GM23248 (cell line): ENCODE results near the gene CCDC69. TPM values are rescaled to one million over a fixed set of nuclear protein-coding genes. Genes with fewer than 3 reads are reported as not detected.

Source experiments
- DNase-seq: peaks from one replicate; pipeline ENCODE4 v3.0.0-alpha.2; 2015
- H2AFZ ChIP-seq: fragments of 200-600 bp; sonication (generic); 2 replicates; pipeline ENCODE4 v1.6.1; 2016; ENCODE audit warnings: antibody characterized with exemption
- H3F3A ChIP-seq: fragments of 200-600 bp; sonication (generic); 2 replicates; pipeline ENCODE4 v1.6.1; 2016; ENCODE audit warnings: mild to moderate bottlenecking, antibody characterized with exemption, mixed run types; ENCODE audit not compliant: insufficient read depth
- H3K27ac ChIP-seq: fragments of 200-600 bp; sonication (generic); 2 replicates; pipeline ENCODE4 v1.5.1; 2016; ENCODE audit warnings: mild to moderate bottlenecking
- H3K27me3 ChIP-seq: fragments of 200-600 bp; sonication (generic); replicated peaks from 2 replicates; pipeline ENCODE4 v1.6.1; 2016; ENCODE audit warnings: mild to moderate bottlenecking; ENCODE audit not compliant: insufficient read depth
- H3K36me3 ChIP-seq: fragments of 200-600 bp; sonication (generic); 2 replicates; pipeline ENCODE4 v1.6.1; 2016; ENCODE audit warnings: low read depth, mild to moderate bottlenecking
- H3K4me1 ChIP-seq: fragments of 200-600 bp; sonication (generic); 2 replicates; pipeline ENCODE4 v1.6.1; 2016; ENCODE audit warnings: mild to moderate bottlenecking; ENCODE audit not compliant: insufficient read depth
- H3K4me2 ChIP-seq: fragments of 200-600 bp; sonication (generic); one replicate; pipeline ENCODE4 v1.6.1; 2016; ENCODE audit warnings: mild to moderate bottlenecking; ENCODE audit not compliant: unreplicated experiment
- H3K4me3 ChIP-seq: fragments of 200-600 bp; sonication (generic); 2 replicates; pipeline ENCODE4 v1.5.1; 2016; ENCODE audit warnings: mild to moderate bottlenecking
- H3K79me2 ChIP-seq: fragments of 200-600 bp; sonication (generic); 2 replicates; pipeline ENCODE4 v1.6.1; 2016; ENCODE audit warnings: mild to moderate bottlenecking; ENCODE audit not compliant: insufficient read depth
- H3K9ac ChIP-seq: fragments of 200-600 bp; sonication (generic); 2 replicates; pipeline ENCODE4 v1.6.1; 2016; ENCODE audit warnings: mild to moderate bottlenecking
- H3K9me2 ChIP-seq: fragments of 200-600 bp; sonication (generic); 2 replicates; pipeline ENCODE4 v1.6.1; 2016; ENCODE audit warnings: mixed run types, mild to moderate bottlenecking, moderate library complexity; ENCODE audit not compliant: insufficient read depth
- H3K9me3 ChIP-seq: fragments of 200-600 bp; sonication (generic); one replicate; pipeline ENCODE4 v1.6.1; 2017; ENCODE audit warnings: low read depth
- H4K20me1 ChIP-seq: fragments of 200-600 bp; sonication (generic); 2 replicates; pipeline ENCODE4 v1.6.0; 2016; ENCODE audit not compliant: insufficient read depth
- EZH2 ChIP-seq: fragments of 200-600 bp; sonication (generic); IDR thresholded peaks from 2 replicates; pipeline ENCODE4 v1.6.1; 2018; ENCODE audit warnings: antibody characterized with exemption, mild to moderate bottlenecking; ENCODE audit not compliant: insufficient read depth, poor library complexity, severe bottlenecking
- EZH2phosphoT487 ChIP-seq: fragments of 200-600 bp; sonication (generic); IDR thresholded peaks from 2 replicates; pipeline ENCODE4 v1.6.1; 2018; ENCODE audit warnings: antibody characterized with exemption, moderate library complexity, mild to moderate bottlenecking, low read depth; ENCODE audit not compliant: insufficient read depth
- WGBS, 2 experiments: methylation state at CpG; one replicate each; pipeline ENCODE4 v1.1.6; 2015 to 2017; ENCODE audit warnings: low lambda C conversion rate in 2 of 2, low coverage in 1 of 2; ENCODE audit errors: missing lambda C conversion rate in 2 of 2; 5-methylcytosine and 5-hydroxymethylcytosine counted together
- in situ Hi-C: fragments of 300-500 bp; cut with MboI; formaldehyde crosslinking; loops from 2 replicates; pipeline ENCODE4 v1.15.0; 2020
- polyA plus RNA-seq: library from polyadenylated mRNA; unstranded; fragments of >200 nt; fragmentation: Nextera tagmentation; extraction: Ambion mirVana; gene quantifications from 2 replicates; pipeline ENCODE4 v1.2.1, GENCODE V29; 2016
- total RNA-seq: library from RNA; depleted of rRNA; stranded (reverse); fragments of >200 nt; shearing (Covaris generic); gene quantifications from 2 replicates; pipeline ENCODE4 v1.2.3, GENCODE V29; 2014

CCDC69 gene
- total and polyA plus RNA-seq, 2 experiments from 2014 or later = 0.54 to 0.56 TPM

- H3K9me3 ChIP-seq = no peaks in the 10 kb centered on the region
- H3K36me3 ChIP-seq = no peaks in the 10 kb centered on the region
- H2AFZ ChIP-seq = no peak overlapping the region
- in situ Hi-C loops = no loop called here
- peak; percentile 39 for DNase-seq
- WGBS, 2 experiments = 52% methylated on average over 17 of the region's 17 CpGs
- no peak overlapping the region for H3K27ac ChIP-seq
- H3K79me2 ChIP-seq = no peaks in the 10 kb centered on the region
- H3K9me2 ChIP-seq = no peaks in the 10 kb centered on the region
- H4K20me1 ChIP-seq = no peaks in the 10 kb centered on the region
- no peak overlapping the region for H3K4me3 ChIP-seq
- 0 out of 2 replicates have a peak, but pooled peaks cover 6% of the 10 kb centered on the region for H3K27me3 ChIP-seq
- no peak overlapping the region for H3K4me2 ChIP-seq
- no peak overlapping the region for H3K9ac ChIP-seq
- H3K4me1 ChIP-seq = no peaks in the 10 kb centered on the region
- H3F3A ChIP-seq = no peaks in the 10 kb centered on the region
- no peak for TF ChIP-seq EZH2
- no peak for TF ChIP-seq EZH2phosphoT487
Measured at GRCh38 chr5:151234476-151235238, 10.8 kb upstream of the CCDC69 start.

GRCh38 chr5:151233616-151234085 is 9.8 kb upstream of the CCDC69 start:
- H3K4me2 ChIP-seq = no peak overlapping the region
- H3K36me3 ChIP-seq = no peaks in the 10 kb centered on the region
- 79% methylated on average over 8 of the region's 8 CpGs for WGBS, 2 experiments
- no peaks in the 10 kb centered on the region for H3K79me2 ChIP-seq
- H3K27me3 ChIP-seq = 0 out of 2 replicates have a peak, but pooled peaks cover 6% of the 10 kb centered on the region
- no peaks in the 10 kb centered on the region for H3K9me2 ChIP-seq
- H2AFZ ChIP-seq = no peak overlapping the region
- H3K4me1 ChIP-seq = no peaks in the 10 kb centered on the region
- no peak for TF ChIP-seq EZH2
- TF ChIP-seq EZH2phosphoT487 = no peak
- H3K9me3 ChIP-seq = no peaks in the 10 kb centered on the region
- H3F3A ChIP-seq = no peaks in the 10 kb centered on the region
- no peak for DNase-seq
- in situ Hi-C loops = no loop called here
- H3K27ac ChIP-seq = no peak overlapping the region
- no peak overlapping the region for H3K9ac ChIP-seq
- H4K20me1 ChIP-seq = no peaks in the 10 kb centered on the region
- no peak overlapping the region for H3K4me3 ChIP-seq

- no peaks in the 10 kb centered on the region for H3K36me3 ChIP-seq
- no peak overlapping the region for H3K4me2 ChIP-seq
- H4K20me1 ChIP-seq = no peaks in the 10 kb centered on the region
- in situ Hi-C loops = no loop called here
- no peaks in the 10 kb centered on the region for H3K9me3 ChIP-seq
- H2AFZ ChIP-seq = no peak overlapping the region
- no peak overlapping the region for H3K9ac ChIP-seq
- 0 out of 2 replicates have a peak, but pooled peaks cover 11% of the 10 kb centered on the region for H3K27me3 ChIP-seq
- no peaks in the 10 kb centered on the region for H3K79me2 ChIP-seq
- no peak for DNase-seq
- no peaks in the 10 kb centered on the region for H3K9me2 ChIP-seq
- H3K4me1 ChIP-seq = no peaks in the 10 kb centered on the region
- no peak overlapping the region for H3K27ac ChIP-seq
- H3K4me3 ChIP-seq = no peak overlapping the region
- TF ChIP-seq EZH2phosphoT487 = no peak
- TF ChIP-seq EZH2 = no peak
- no peaks in the 10 kb centered on the region for H3F3A ChIP-seq
Measured at GRCh38 chr5:151231359-151231758, 7.5 kb upstream of the CCDC69 start.

DNA sequence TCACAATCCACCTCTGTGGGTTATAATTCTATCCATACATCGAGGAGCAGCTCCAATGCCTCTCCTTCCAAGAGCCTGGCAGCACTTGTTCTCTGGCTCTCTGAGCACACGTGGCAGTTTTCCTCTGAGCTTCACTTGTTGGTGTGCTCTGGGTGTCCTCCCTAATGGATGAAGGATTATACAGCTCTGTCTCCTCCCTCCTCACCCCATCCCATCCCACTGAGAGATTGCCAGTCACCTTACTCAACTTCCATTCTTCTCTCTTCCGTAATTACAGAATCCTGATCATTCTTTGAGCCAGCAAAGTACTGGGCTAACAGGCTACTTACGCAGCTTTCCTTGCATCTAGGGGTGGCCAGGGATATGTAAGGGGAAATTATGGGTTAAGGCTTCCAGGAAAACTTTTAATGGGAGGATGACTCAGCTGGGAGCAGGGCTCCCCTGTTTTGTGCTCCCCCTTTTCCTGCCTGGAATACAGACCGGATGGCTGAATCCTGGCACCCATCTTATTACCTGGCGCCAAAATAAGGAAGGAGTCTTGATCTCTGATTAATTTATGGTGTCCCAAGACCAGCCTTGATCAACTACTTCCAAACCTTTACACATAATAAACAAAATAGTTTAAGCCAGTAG is 6.3 kb upstream of the CCDC69 start:
- no peak for DNase-seq
- Histone ChIP-seq H3K9me2 (no peaks in the 10 kb centered on the region), H3K9me3 (no peaks in the 10 kb centered on the region), H3K79me2 (no peaks in the 10 kb centered on the region), H3K27ac (no peak overlapping the region), H4K20me1 (no peaks in the 10 kb centered on the region), H3K4me3 (no peak overlapping the region), H3K27me3 (0 out of 2 replicates have a peak, but pooled peaks cover 11% of the 10 kb centered on the region), H3K4me1 (no peaks in the 10 kb centered on the region), H3K4me2 (no peak overlapping the region), H3K36me3 (no peaks in the 10 kb centered on the region), H2AFZ (no peak overlapping the region), H3F3A (no peaks in the 10 kb centered on the region), H3K9ac (no peak overlapping the region)
- in situ Hi-C loops = no loop called here
- WGBS, 2 experiments = 42 to 43% methylated on average over 6 of the region's 6 CpGs
- TF ChIP-seq EZH2phosphoT487 = no peak
- TF ChIP-seq EZH2 = no peak
